Karpas-422 (cell line): Measurements from ENCODE around the gene SEH1L. TPM values are rescaled to one million over a fixed set of nuclear protein-coding genes. Genes with fewer than 3 reads are reported as not detected.

ENCODE experiments used
- DNase-seq: peaks from one replicate; pipeline ENCODE4 v3.0.0-alpha.2; 2015
- H2AFZ ChIP-seq: fragments of 200-600 bp; sonication (generic); 2 replicates; pipeline ENCODE4 v1.6.1; 2014; ENCODE audit warnings: antibody characterized with exemption, low read length, mixed read lengths
- H3K27ac ChIP-seq: fragments of 200-600 bp; sonication (generic); 2 replicates; pipeline ENCODE4 v1.5.1; 2014; ENCODE audit warnings: mild to moderate bottlenecking, low read length, moderate library complexity
- H3K27me3 ChIP-seq: fragments of 200-600 bp; sonication (generic); 2 replicates; pipeline ENCODE4 v1.6.1; 2014; ENCODE audit warnings: low read length, mixed read lengths
- H3K36me3 ChIP-seq: fragments of 200-600 bp; sonication (generic); 2 replicates; pipeline ENCODE4 v1.6.1; 2014; ENCODE audit warnings: low read length, mixed read lengths; ENCODE audit not compliant: insufficient read depth
- H3K4me1 ChIP-seq: fragments of 200-600 bp; sonication (generic); 2 replicates; pipeline ENCODE4 v1.6.1; 2014; ENCODE audit warnings: mild to moderate bottlenecking, low read length, mixed read lengths
- H3K4me2 ChIP-seq: fragments of 200-600 bp; sonication (generic); 2 replicates; pipeline ENCODE4 v1.6.1; 2014; ENCODE audit warnings: low read length, low read depth, mild to moderate bottlenecking; ENCODE audit not compliant: poor library complexity, severe bottlenecking
- H3K4me3 ChIP-seq: fragments of 200-600 bp; sonication (generic); 2 replicates; pipeline ENCODE4 v1.5.1; 2014; ENCODE audit warnings: mild to moderate bottlenecking, antibody characterized with exemption, low read length, mixed read lengths
- H3K79me2 ChIP-seq: fragments of 200-600 bp; sonication (generic); 2 replicates; pipeline ENCODE4 v1.6.1; 2014; ENCODE audit warnings: mild to moderate bottlenecking, low read length, mixed read lengths
- H3K9ac ChIP-seq: fragments of 200-600 bp; sonication (generic); 2 replicates; pipeline ENCODE4 v1.6.0; 2014; ENCODE audit warnings: low read length
- H3K9me2 ChIP-seq: fragments of 200-600 bp; sonication (generic), shearing (Covaris generic); replicated peaks from 2 replicates; pipeline ENCODE4 v1.6.0; 2014; ENCODE audit warnings: mild to moderate bottlenecking, low read length, moderate library complexity; ENCODE audit not compliant: insufficient read depth
- H3K9me3 ChIP-seq: fragments of 300-700, 200-600 bp; sonication (generic); 2 replicates; pipeline ENCODE4 v1.6.1; 2014; ENCODE audit warnings: low read length, mixed read lengths
- H4K20me1 ChIP-seq: fragments of 200-600 bp; sonication (generic); 2 replicates; pipeline ENCODE4 v1.6.1; 2014; ENCODE audit warnings: mild to moderate bottlenecking, antibody characterized with exemption, low read length, low read depth; ENCODE audit not compliant: insufficient read depth
- total RNA-seq: library from RNA; depleted of rRNA; stranded (reverse); fragments of >200 nt; shearing (Covaris generic); gene quantifications from 2 replicates; pipeline ENCODE4 v1.2.3, GENCODE V29; 2014; ENCODE audit warnings: low replicate concordance

Gene SEH1L
- total RNA-seq, 1 experiment from 2014 or later, result 64.4 TPM

DNA sequence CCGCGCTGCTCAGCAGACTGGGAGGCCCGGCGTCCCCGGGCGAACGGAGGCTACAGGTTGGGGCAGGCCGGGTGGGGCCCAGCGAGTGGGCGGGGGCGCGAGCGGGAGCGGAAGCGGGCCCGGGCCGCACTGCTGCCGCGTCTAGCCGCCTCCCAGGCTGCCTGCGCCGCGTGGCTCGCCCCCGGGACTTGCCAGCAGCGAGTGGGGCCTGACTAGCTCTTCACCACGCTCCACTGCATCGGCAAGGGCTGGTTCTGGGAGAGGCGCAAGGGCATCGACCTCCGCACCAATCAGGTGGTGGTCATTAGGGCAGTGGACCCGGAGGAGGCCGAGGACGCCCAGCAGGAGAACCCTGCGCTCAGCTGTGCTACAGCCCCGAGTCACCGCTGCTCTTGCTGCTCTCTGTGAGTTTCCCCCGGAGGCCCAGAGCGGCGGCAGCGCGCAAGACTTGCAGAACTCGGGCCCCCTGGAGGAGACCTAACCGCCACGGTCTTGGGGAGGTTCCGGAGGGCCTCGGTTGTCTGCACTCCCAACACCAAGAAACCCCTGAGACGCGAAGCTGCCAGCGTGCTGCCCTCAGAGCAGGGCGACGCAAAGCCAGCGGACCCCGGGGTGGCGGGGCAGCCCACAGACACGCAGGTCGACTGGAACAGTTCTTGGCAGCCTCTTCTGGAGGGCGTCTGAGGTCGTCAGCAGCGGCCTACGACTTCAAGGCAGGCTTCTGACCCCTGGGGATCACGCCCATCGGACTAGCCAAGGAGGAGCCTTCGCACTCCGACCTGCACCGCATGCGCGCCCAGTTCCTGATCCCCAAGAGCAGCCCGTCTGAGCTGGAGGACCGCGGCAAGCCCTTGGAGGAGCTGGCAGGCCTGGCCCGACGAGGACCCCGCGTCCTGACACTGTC is 36.5 kb upstream of the SEH1L start:
- Histone ChIP-seq H3K79me2 (no peaks in the 10 kb centered on the region), H3K4me3 (no peak overlapping the region), H3K27ac (no peak overlapping the region), H3K4me1 (no peaks in the 10 kb centered on the region), H3K9me3 (no peaks in the 10 kb centered on the region), H3K36me3 (no peaks in the 10 kb centered on the region), H3K9me2 (no peaks in the 10 kb centered on the region), H2AFZ (no peak overlapping the region), H4K20me1 (no peaks in the 10 kb centered on the region), H3K9ac (no peak overlapping the region), H3K4me2 (no peak overlapping the region), H3K27me3 (no peaks in the 10 kb centered on the region)
- no peak for DNase-seq

DNA sequence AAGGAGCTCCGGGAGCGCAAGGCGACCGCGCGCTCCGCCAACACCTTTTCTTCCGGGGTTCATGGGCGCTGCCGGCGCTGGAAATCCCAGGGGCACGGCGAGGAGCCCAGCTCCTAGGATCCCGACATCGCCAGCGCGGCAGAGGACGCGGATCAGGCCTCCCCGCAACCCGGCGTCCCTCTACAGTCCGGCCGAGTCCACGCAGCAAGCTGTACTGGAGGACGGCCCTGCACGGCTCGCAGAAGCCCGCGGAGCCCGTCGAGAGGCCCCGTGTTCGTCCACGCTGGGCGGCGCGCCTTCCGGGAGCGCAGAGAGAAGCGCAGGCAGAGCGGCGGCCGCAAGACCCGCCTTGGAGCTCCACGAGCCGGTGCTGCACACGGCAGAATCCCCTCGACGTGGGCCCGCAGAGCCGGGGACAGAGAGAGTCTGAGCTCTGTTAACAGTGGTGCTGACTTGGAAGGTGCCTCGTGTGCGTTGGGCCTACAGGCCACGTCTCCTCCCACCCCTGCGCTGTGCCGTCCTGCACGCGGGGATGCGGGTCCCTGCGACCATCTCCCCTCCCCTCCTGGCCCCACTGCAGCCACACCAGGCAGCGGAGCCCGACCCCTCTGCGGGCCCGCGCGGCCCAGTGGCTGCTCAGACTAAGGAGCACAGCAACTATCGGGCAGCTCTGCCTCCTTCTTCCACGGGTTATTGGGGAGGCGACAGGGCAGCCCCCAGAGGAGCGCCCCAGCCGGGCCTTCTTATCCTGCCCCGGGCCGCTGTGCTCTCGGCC is 35.7 kb upstream of the SEH1L start:
- H3K36me3 ChIP-seq, result no peaks in the 10 kb centered on the region
- no peaks in the 10 kb centered on the region for H3K27me3 ChIP-seq
- no peaks in the 10 kb centered on the region for H3K9me2 ChIP-seq
- no peaks in the 10 kb centered on the region for H4K20me1 ChIP-seq
- no peaks in the 10 kb centered on the region for H3K4me1 ChIP-seq
- H3K9ac ChIP-seq, result no peak overlapping the region
- no peak for DNase-seq
- H2AFZ ChIP-seq, result no peak overlapping the region
- no peaks in the 10 kb centered on the region for H3K79me2 ChIP-seq
- no peaks in the 10 kb centered on the region for H3K9me3 ChIP-seq
- no peak overlapping the region for H3K4me2 ChIP-seq
- no peak overlapping the region for H3K27ac ChIP-seq
- H3K4me3 ChIP-seq, result no peak overlapping the region

DNA sequence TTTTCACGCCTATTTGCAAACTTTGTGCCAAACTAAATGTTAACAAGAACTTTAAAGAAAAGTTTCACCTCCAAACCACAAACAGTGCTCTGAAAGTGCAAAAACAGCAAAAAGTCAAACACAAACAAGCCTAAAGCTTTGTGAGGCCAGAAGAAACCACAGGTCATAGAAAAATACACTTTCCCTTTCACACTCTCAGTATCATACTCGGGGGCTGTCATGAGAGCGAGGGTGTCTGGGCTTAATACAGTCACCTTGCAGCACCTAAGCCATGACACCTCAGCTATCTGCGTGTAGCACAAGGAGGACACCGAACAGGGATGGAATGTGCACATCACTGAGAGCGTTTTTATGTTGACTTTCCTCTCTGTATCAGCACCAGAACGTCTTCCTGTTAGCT is 26.6 kb upstream of the SEH1L start:
- H3K4me3 ChIP-seq, result no peak overlapping the region
- H3K79me2 ChIP-seq, result no peaks in the 10 kb centered on the region
- H3K9me2 ChIP-seq, result no peaks in the 10 kb centered on the region
- no peak overlapping the region for H3K9ac ChIP-seq
- no peak overlapping the region for H3K27ac ChIP-seq
- H3K9me3 ChIP-seq, result no peaks in the 10 kb centered on the region
- no peak for DNase-seq
- no peaks in the 10 kb centered on the region for H3K27me3 ChIP-seq
- H3K36me3 ChIP-seq, result no peaks in the 10 kb centered on the region
- H2AFZ ChIP-seq, result no peak overlapping the region
- no peaks in the 10 kb centered on the region for H4K20me1 ChIP-seq
- H3K4me1 ChIP-seq, result no peaks in the 10 kb centered on the region
- H3K4me2 ChIP-seq, result no peak overlapping the region

DNA sequence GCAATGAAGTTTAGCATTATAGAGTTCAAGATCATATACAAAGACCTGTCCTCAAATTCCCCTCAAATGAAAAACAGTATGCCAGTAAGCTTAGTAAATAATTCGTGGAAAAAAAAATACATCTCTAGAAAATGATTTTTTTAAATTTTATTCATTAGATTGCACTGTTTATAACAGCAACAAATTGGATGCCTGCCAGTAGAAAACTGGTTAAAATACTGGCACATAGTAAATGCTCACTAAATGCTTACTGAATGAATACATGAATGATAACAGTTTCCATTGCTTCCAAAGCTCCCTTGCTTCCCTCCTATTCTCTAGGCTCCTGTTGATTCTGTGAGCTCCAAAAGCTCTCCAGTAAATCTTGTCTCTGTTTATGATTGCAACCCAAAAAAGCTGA is 25.5 kb upstream of the SEH1L start:
- Histone ChIP-seq H3K27me3 (no peaks in the 10 kb centered on the region), H3K27ac (no peak overlapping the region), H3K79me2 (no peaks in the 10 kb centered on the region), H4K20me1 (no peaks in the 10 kb centered on the region), H3K36me3 (no peaks in the 10 kb centered on the region), H3K9me2 (no peaks in the 10 kb centered on the region), H3K9ac (no peak overlapping the region), H3K9me3 (no peaks in the 10 kb centered on the region), H3K4me3 (no peak overlapping the region), H3K4me2 (no peak overlapping the region), H2AFZ (no peak overlapping the region), H3K4me1 (no peaks in the 10 kb centered on the region)
- DNase-seq, result no peak

DNA sequence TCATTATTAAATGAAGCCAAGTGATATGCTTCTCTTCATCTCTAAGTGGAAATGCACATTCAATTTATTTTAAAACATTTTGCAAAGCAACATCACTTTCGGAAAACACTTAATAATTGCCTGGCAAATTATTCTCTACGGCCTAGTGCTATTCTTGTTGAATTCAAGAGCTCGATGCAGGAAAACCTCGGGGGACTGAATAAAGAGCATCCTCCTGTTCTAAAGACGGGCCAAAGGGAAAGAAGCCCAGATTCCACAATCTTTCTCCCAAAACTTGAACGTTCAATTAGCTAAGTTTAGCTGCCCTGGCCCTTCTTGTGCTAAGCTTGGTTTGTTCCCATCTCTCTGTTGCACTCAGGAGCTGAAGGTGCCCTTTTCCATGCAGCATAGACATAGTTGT is 23.2 kb upstream of the SEH1L start:
- H3K79me2 ChIP-seq, result no peaks in the 10 kb centered on the region
- H2AFZ ChIP-seq, result no peak overlapping the region
- H3K36me3 ChIP-seq, result no peaks in the 10 kb centered on the region
- H3K9me3 ChIP-seq, result no peaks in the 10 kb centered on the region
- no peak overlapping the region for H3K27ac ChIP-seq
- no peak for DNase-seq
- no peak overlapping the region for H3K4me3 ChIP-seq
- no peaks in the 10 kb centered on the region for H4K20me1 ChIP-seq
- H3K27me3 ChIP-seq, result no peaks in the 10 kb centered on the region
- H3K4me1 ChIP-seq, result no peaks in the 10 kb centered on the region
- H3K9ac ChIP-seq, result no peak overlapping the region
- no peak overlapping the region for H3K4me2 ChIP-seq
- no peaks in the 10 kb centered on the region for H3K9me2 ChIP-seq

DNA sequence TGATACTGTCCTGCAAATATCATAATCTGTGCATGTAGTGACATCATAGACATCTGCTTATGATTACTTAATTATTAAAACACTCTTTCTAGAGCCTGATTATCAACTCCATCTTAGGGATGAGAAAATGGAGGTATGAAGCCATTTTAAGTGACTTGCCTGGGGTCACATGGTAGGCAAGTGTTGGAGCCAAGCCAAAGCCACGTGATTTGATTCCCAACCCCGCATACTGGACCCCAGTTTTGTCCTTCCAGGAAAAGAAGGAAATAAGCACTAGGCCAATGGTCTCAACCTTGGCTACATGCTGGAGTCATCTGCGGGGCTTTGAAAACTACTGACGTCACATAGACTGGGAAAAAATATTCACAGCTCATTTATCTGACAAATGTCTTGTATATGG is 19.6 kb upstream of the SEH1L start:
- H3K4me3 ChIP-seq, result no peak overlapping the region
- H3K4me1 ChIP-seq, result no peaks in the 10 kb centered on the region; the same call in 1 of the 2 replicates
- no peaks in the 10 kb centered on the region for H3K9me3 ChIP-seq
- no peak overlapping the region for H3K4me2 ChIP-seq
- no peaks in the 10 kb centered on the region for H3K9me2 ChIP-seq
- DNase-seq, result no peak
- H3K9ac ChIP-seq, result no peak overlapping the region
- no peak overlapping the region for H3K27ac ChIP-seq
- no peaks in the 10 kb centered on the region for H3K36me3 ChIP-seq
- H4K20me1 ChIP-seq, result no peaks in the 10 kb centered on the region
- no peaks in the 10 kb centered on the region for H3K79me2 ChIP-seq
- no peaks in the 10 kb centered on the region for H3K27me3 ChIP-seq
- H2AFZ ChIP-seq, result no peak overlapping the region

DNA sequence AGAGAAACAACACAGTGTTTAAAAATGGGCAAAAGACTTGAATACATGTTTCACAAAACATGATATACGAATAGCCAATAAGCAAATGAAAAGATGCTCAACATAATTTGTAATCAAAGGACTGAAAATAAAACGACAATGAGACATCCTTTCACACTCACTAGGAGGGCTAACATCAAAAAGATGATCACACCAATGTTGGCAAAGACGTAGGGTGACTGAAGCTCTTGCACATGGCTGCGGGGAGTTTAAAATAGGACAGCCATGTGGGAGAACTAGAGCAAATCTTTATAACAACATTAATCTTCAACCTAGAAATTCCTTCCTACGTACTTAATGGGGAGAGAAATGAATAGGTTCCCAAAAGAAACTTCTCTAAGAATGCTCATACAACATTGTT is 19.2 kb upstream of the SEH1L start:
- Histone ChIP-seq H3K79me2 (no peaks in the 10 kb centered on the region), H3K4me1 (no peaks in the 10 kb centered on the region; the same call in 1 of the 2 replicates), H4K20me1 (no peaks in the 10 kb centered on the region), H3K27ac (no peak overlapping the region), H3K9me2 (no peaks in the 10 kb centered on the region), H3K9ac (no peak overlapping the region), H3K4me2 (no peak overlapping the region), H3K36me3 (no peaks in the 10 kb centered on the region), H2AFZ (no peak overlapping the region), H3K27me3 (no peaks in the 10 kb centered on the region), H3K4me3 (no peak overlapping the region), H3K9me3 (no peaks in the 10 kb centered on the region)
- no peak for DNase-seq

DNA sequence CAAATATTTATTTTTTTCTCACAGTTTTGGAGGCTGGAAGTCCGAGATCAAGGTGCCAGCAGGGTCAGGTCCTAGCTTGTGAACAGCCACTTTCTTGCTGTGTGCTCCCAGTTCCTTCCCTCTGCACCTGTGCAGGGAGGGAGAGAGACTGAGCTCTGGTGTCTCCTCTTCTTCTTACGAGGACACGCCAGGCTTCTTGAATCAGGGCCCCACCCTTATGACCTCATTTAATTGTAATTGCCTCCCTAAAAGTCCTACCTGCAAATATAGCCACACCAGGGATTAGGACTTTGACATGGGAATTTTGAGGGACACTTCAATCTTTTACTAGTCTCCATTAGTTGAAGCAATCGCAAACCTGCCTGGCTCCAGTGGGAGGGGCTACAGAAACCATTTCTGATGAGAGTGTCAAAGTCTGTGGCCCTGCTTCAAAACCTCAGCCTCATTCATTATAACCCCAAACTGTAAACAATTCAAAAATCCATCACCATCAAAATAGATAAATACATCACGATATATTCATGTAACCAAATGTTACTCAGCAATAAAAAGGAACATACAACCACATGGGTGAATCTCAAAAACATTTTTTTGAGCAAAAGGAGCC is 18.2 kb upstream of the SEH1L start:
- H3K9me2 ChIP-seq, result no peaks in the 10 kb centered on the region

More for the DNA sequence above, 18.2 kb upstream of the SEH1L start:
- no peaks in the 10 kb centered on the region for H3K27me3 ChIP-seq
- no peak overlapping the region for H3K9ac ChIP-seq
- no peak overlapping the region for H2AFZ ChIP-seq
- H4K20me1 ChIP-seq, result no peaks in the 10 kb centered on the region
- no peak overlapping the region for H3K4me3 ChIP-seq
- H3K9me3 ChIP-seq, result no peaks in the 10 kb centered on the region
- H3K27ac ChIP-seq, result no peak overlapping the region
- no peaks in the 10 kb centered on the region; the same call in 1 of the 2 replicates for H3K4me1 ChIP-seq
- no peaks in the 10 kb centered on the region for H3K79me2 ChIP-seq
- no peaks in the 10 kb centered on the region for H3K36me3 ChIP-seq
- H3K4me2 ChIP-seq, result no peak overlapping the region
- DNase-seq, result no peak
